Lung (tissue), 12 donors: ENCODE data around the gene GPC6. TPM values are rescaled to one million over a fixed set of nuclear protein-coding genes. Genes with fewer than 3 reads are reported as not detected.
A peak's percentile ranks its signal among the peaks of the same experiment; 100 is the strongest.

Experiments used
- ATAC-seq: fragments of 200-7000 bp; cut with Tn5 transposase; one replicate; pipeline ENCODE4 v1.9.1; 2020; ENCODE audit warnings: moderate number of reproducible peaks; ENCODE audit not compliant: insufficient read depth, low FRiP score
- DNase-seq, 3 donors: peaks; one replicate each; pipeline ENCODE4 v3.0.0-alpha.2; 2013 to 2017
- H3K27ac ChIP-seq, 2 donors: one replicate each; pipeline ENCODE4 v1.5.1; 2013; ENCODE audit warnings: mild to moderate bottlenecking in 2 of 2, moderate library complexity in 2 of 2, control low read depth in 1 of 2, inconsistent platforms in 1 of 2, low read depth in 1 of 2, low read length in 1 of 2
- H3K27me3 ChIP-seq, 3 donors: one replicate each; pipeline ENCODE4 v1.5.1; 2013; ENCODE audit warnings: low read length in 2 of 3; ENCODE audit not compliant: control insufficient read depth in 3 of 3, insufficient read depth in 3 of 3
- H3K36me3 ChIP-seq, 4 donors: one replicate each; pipeline ENCODE4 v1.5.1; 2013; ENCODE audit warnings: low read length in 4 of 4, mild to moderate bottlenecking in 1 of 4, moderate library complexity in 1 of 4; ENCODE audit not compliant: control insufficient read depth in 4 of 4, insufficient read depth in 4 of 4
- H3K4me1 ChIP-seq, 5 donors: one replicate each; pipeline ENCODE4 v1.5.1; 2013; ENCODE audit warnings: low read length in 5 of 5, mild to moderate bottlenecking in 2 of 5, moderate library complexity in 1 of 5; ENCODE audit not compliant: control insufficient read depth in 5 of 5, insufficient read depth in 5 of 5
- H3K4me3 ChIP-seq: one replicate; pipeline ENCODE4 v1.5.1; 2013; ENCODE audit warnings: mild to moderate bottlenecking, control low read depth, moderate library complexity
- H3K9ac ChIP-seq, 2 donors: one replicate each; pipeline ENCODE4 v1.5.1; 2013; ENCODE audit warnings: low read length in 2 of 2, control low read depth in 1 of 2; ENCODE audit not compliant: insufficient read depth in 1 of 2
- H3K9me3 ChIP-seq, 4 donors: one replicate each; pipeline ENCODE4 v1.5.1; 2013; ENCODE audit warnings: low read length in 3 of 4, mild to moderate bottlenecking in 1 of 4, moderate library complexity in 1 of 4; ENCODE audit not compliant: control insufficient read depth in 4 of 4, insufficient read depth in 3 of 4
- CTCF ChIP-seq: IDR thresholded peaks from 2 replicates; pipeline ENCODE4 v1.5.1; 2012; ENCODE audit warnings: mild to moderate bottlenecking; ENCODE audit errors: control extremely low read depth, extremely low read depth
- WGBS, 2 donors: extraction: QIAGEN DNeasy Blood & Tissue Kit; methylation state at CpG; one replicate each; pipeline ENCODE4 v1.1.7; 2013; 5-methylcytosine and 5-hydroxymethylcytosine counted together
- polyA plus RNA-seq, 2 donors: library from polyadenylated mRNA; stranded (reverse); fragments of 200-250 nt; gene quantifications; one replicate each; pipeline ENCODE4 v1.2.1, GENCODE V29; 2013
- total RNA-seq, 2 donors: library from RNA; depleted of rRNA in 1 of 2; stranded (reverse); fragments of >200 nt in 1 of 2; gene quantifications; one replicate each; pipeline ENCODE4 v1.2.1, GENCODE V29; 2014 to 2021
- donor health status: control.
- donor health status: control.
- donor health status: Bipolar disorder and iron deficiency.
- donor health status: healthy.
- donor health status: DM: yes; HTN: yes; CAD: no.

The GPC6 gene
- total and polyA plus RNA-seq, 4 donors = 0.45 to 31.4 (median 4.8) TPM

DNA sequence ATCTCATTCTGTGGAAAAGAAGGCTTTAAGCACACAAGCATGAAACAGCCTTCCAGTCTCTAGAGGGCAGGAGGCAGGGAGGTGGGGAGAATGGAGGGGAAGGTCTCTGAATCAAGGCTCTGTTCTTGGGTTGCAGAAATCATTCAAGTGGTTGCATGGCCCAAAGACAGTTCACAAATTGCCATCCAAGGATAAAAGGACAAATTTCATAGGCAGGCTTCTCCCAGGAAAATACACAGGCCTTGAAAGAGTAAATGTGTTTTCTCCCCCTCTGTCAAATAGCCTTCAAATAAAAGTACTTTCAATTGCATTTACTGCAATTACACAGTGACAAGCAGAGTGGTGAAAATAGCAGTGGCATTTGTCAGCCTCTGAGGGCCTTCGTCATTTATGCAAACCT is 802.0 kb downstream of the GPC6 start:
- Histone ChIP-seq H3K36me3 (no peaks in the 10 kb centered on the region), H3K9me3 (no peaks in the 10 kb centered on the region), H3K4me3 (no peak overlapping the region), H3K27ac (no peak overlapping the region), H3K27me3 (no peaks in the 10 kb centered on the region), H3K4me1 (peaks cover 0 to 4% (median 0%) of the 10 kb centered on the region in 5 donors), H3K9ac (no peak overlapping the region)
- ATAC-seq (no peak), DNase-seq (no peak)
- 86 to 95% methylated on average over 1 of the region's 1 CpG for WGBS, 2 donors
- no peak for TF ChIP-seq CTCF

GRCh38 chr13:94030415-94031119 is 804.0 kb downstream of the GPC6 start:
- H3K9ac ChIP-seq = no peak overlapping the region
- DNase-seq (no peak), ATAC-seq (no peak)
- no peaks in the 10 kb centered on the region for H3K27me3 ChIP-seq
- peaks cover 0 to 4% (median 0%) of the 10 kb centered on the region in 5 donors for H3K4me1 ChIP-seq
- H3K4me3 ChIP-seq = no peak overlapping the region
- H3K27ac ChIP-seq = no peak overlapping the region
- no peaks in the 10 kb centered on the region for H3K36me3 ChIP-seq
- no peak for TF ChIP-seq CTCF
- H3K9me3 ChIP-seq = no peaks in the 10 kb centered on the region
- 96 to 97% methylated on average over 14 of the region's 14 CpGs for WGBS, 2 donors

GRCh38 chr13:94031609-94032008 is 805.0 kb downstream of the GPC6 start:
- H3K4me3 ChIP-seq = no peak overlapping the region
- H3K4me1 ChIP-seq = peaks cover 0 to 4% (median 0%) of the 10 kb centered on the region in 5 donors
- no peak for TF ChIP-seq CTCF
- no peaks in the 10 kb centered on the region for H3K36me3 ChIP-seq
- no peak overlapping the region for H3K9ac ChIP-seq
- ATAC-seq = no peak
- H3K27me3 ChIP-seq = no peaks in the 10 kb centered on the region
- 63 to 67% methylated on average over 3 of the region's 3 CpGs for WGBS, 2 donors
- DNase-seq = peak in 1 of 3 donors; percentile 42
- no peaks in the 10 kb centered on the region for H3K9me3 ChIP-seq
- no peak overlapping the region for H3K27ac ChIP-seq

- H3K9me3 ChIP-seq = no peaks in the 10 kb centered on the region
These were observed 806.5 kb downstream of the GPC6 start for GRCh38 chr13:94033098-94033497.

More at GRCh38 chr13:94033098-94033497, 806.5 kb downstream of the GPC6 start:
- WGBS, 2 donors = 88 to 89% methylated on average over 1 of the region's 1 CpG
- DNase-seq (no peak), ATAC-seq (no peak)
- Histone ChIP-seq H3K27ac (no peak overlapping the region), H3K4me3 (no peak overlapping the region), H3K27me3 (no peaks in the 10 kb centered on the region), H3K4me1 (peaks cover 0 to 4% (median 0%) of the 10 kb centered on the region in 5 donors), H3K36me3 (no peaks in the 10 kb centered on the region), H3K9ac (no peak overlapping the region)
- TF ChIP-seq CTCF = no peak
